Skeletal muscle cell (primary cell): ENCODE measurements around the gene LY86.

Experiments used
- DNase-seq: peaks from one replicate; pipeline ENCODE4 v3.0.0-alpha.2; 2010; ENCODE audit warnings: low read depth
- H3K4me3 ChIP-seq: 2 replicates; pipeline ENCODE4 v1.5.1; 2011; ENCODE audit warnings: low read depth, mild to moderate bottlenecking, control low read depth, low read length, moderate library complexity

LY86 gene

GRCh38 chr6:6569096-6569810 lies 19.3 kb upstream of the LY86 start:
- no peak overlapping the region for H3K4me3 ChIP-seq
- no peak for DNase-seq

- no peak for DNase-seq
- no peak overlapping the region for H3K4me3 ChIP-seq
Observed at GRCh38 chr6:6569811-6570164, 18.7 kb upstream of the LY86 start.

- no peak for DNase-seq
- no peak overlapping the region for H3K4me3 ChIP-seq
Observed at GRCh38 chr6:6570929-6571671, 17.4 kb upstream of the LY86 start.

- H3K4me3 ChIP-seq = no peak overlapping the region
- DNase-seq = no peak
Observed at GRCh38 chr6:6575143-6575542, 13.4 kb upstream of the LY86 start.

GRCh38 chr6:6577735-6578134 lies 10.8 kb upstream of the LY86 start:
- no peak for DNase-seq
- H3K4me3 ChIP-seq = no peak overlapping the region

GRCh38 chr6:6579281-6579680 lies 9.2 kb upstream of the LY86 start:
- DNase-seq = no peak

GRCh38 chr6:6580225-6580856 lies 8.2 kb upstream of the LY86 start:
- no peak overlapping the region for H3K4me3 ChIP-seq
- DNase-seq = no peak

More at GRCh38 chr6:6579281-6579680, 9.2 kb upstream of the LY86 start:
- no peak overlapping the region for H3K4me3 ChIP-seq

- no peak for DNase-seq
- H3K4me3 ChIP-seq = no peak overlapping the region
Observed at GRCh38 chr6:6581054-6581453, 7.5 kb upstream of the LY86 start.

- H3K4me3 ChIP-seq = no peak overlapping the region
- no peak for DNase-seq
Observed at GRCh38 chr6:6582131-6582530, 6.4 kb upstream of the LY86 start.

- no peak for DNase-seq
- no peak overlapping the region for H3K4me3 ChIP-seq
Observed at GRCh38 chr6:6583836-6584235, 4.7 kb upstream of the LY86 start.

- no peak overlapping the region for H3K4me3 ChIP-seq
- DNase-seq = no peak
Observed at GRCh38 chr6:6584310-6585002, 4.1 kb upstream of the LY86 start.

GRCh38 chr6:6585003-6585311 lies 3.6 kb upstream of the LY86 start:
- no peak for DNase-seq
- no peak overlapping the region for H3K4me3 ChIP-seq

GRCh38 chr6:6586167-6586566 lies 2.4 kb upstream of the LY86 start:
- DNase-seq = no peak

GRCh38 chr6:6586671-6587526 lies 1.6 kb upstream of the LY86 start:
- DNase-seq = no peak
- H3K4me3 ChIP-seq = no peak overlapping the region

More at GRCh38 chr6:6586167-6586566, 2.4 kb upstream of the LY86 start:
- H3K4me3 ChIP-seq = no peak overlapping the region

- H3K4me3 ChIP-seq = no peak overlapping the region
- no peak for DNase-seq
Observed at GRCh38 chr6:6587696-6588063, 840 bp upstream of the LY86 start.

GRCh38 chr6:6588924-6589709 lies 597 bp downstream of the LY86 start:
- DNase-seq = no peak
- H3K4me3 ChIP-seq = no peak overlapping the region

- DNase-seq = no peak
Observed at GRCh38 chr6:6590530-6590929, 2.0 kb downstream of the LY86 start.

GRCh38 chr6:6591778-6592465 lies 3.4 kb downstream of the LY86 start:
- no peak overlapping the region for H3K4me3 ChIP-seq
- no peak for DNase-seq

More at GRCh38 chr6:6590530-6590929, 2.0 kb downstream of the LY86 start:
- no peak overlapping the region for H3K4me3 ChIP-seq
